Smooth muscle cell (in vitro differentiated cells): Measurements from ENCODE around the gene OPCML. TPM values are rescaled to one million over a fixed set of nuclear protein-coding genes. Genes with fewer than 3 reads are reported as not detected.

Source experiments
- DNase-seq: peaks from one replicate; lab custom pipeline; 2025; ENCODE audit not compliant: unreplicated experiment; lab: John Stamatoyannopoulos, UW
- H2AFZ ChIP-seq: fragments of 200-600 bp; sonication (generic); 2 replicates; pipeline ENCODE4 v1.6.0; 2016; ENCODE audit warnings: antibody characterized with exemption, low read depth, mild to moderate bottlenecking
- H3F3A ChIP-seq: fragments of 200-600 bp; sonication (generic); 2 replicates; pipeline ENCODE4 v1.6.0; 2017; ENCODE audit warnings: antibody characterized with exemption, low read depth
- H3K27ac ChIP-seq: fragments of 200-600 bp; sonication (generic); 2 replicates; pipeline ENCODE4 v1.5.1; 2016; ENCODE audit warnings: low read depth, mild to moderate bottlenecking
- H3K27me3 ChIP-seq: fragments of 200-600 bp; sonication (generic); 2 replicates; pipeline ENCODE4 v1.6.1; 2016; ENCODE audit warnings: low read depth, mild to moderate bottlenecking
- H3K36me3 ChIP-seq: fragments of 200-600 bp; sonication (generic); 2 replicates; pipeline ENCODE4 v1.5.1; 2016; ENCODE audit warnings: low read depth
- H3K4me1 ChIP-seq: fragments of 200-600 bp; sonication (generic); 2 replicates; pipeline ENCODE4 v1.5.1; 2016; ENCODE audit warnings: low read depth
- H3K4me2 ChIP-seq: fragments of 200-600 bp; sonication (generic); 2 replicates; pipeline ENCODE4 v1.6.0; 2016; ENCODE audit warnings: mild to moderate bottlenecking
- H3K4me3 ChIP-seq: fragments of 200-600 bp; sonication (generic); 2 replicates; pipeline ENCODE4 v1.5.1; 2016; ENCODE audit warnings: mild to moderate bottlenecking
- H3K79me2 ChIP-seq: fragments of 200-600 bp; sonication (generic); 2 replicates; pipeline ENCODE4 v1.6.0; 2016; ENCODE audit warnings: low read depth, mild to moderate bottlenecking
- H3K9ac ChIP-seq: fragments of 200-600 bp; sonication (generic); 2 replicates; pipeline ENCODE4 v1.6.0; 2016; ENCODE audit warnings: low read depth
- H3K9me3 ChIP-seq: fragments of 200-600 bp; sonication (generic); replicated peaks from 2 replicates; pipeline ENCODE4 v1.5.1; 2016; ENCODE audit warnings: low read depth
- H4K20me1 ChIP-seq: fragments of 200-600 bp; sonication (generic); 2 replicates; pipeline ENCODE4 v1.6.0; 2016; ENCODE audit warnings: low read depth
- WGBS: methylation state at CpG from one replicate; pipeline ENCODE4 v1.1.7; 2016; ENCODE audit warnings: low lambda C conversion rate; 5-methylcytosine and 5-hydroxymethylcytosine counted together
- polyA plus RNA-seq: library from polyadenylated mRNA; unstranded; fragments of >200 nt; fragmentation: Nextera tagmentation; extraction: Ambion mirVana; gene quantifications from 2 replicates; pipeline ENCODE4 v1.2.1, GENCODE V29; 2016
- total RNA-seq: library from RNA; depleted of rRNA; stranded (reverse); fragments of >200 nt; gene quantifications from 2 replicates; pipeline ENCODE4 v1.2.3, GENCODE V29; 2014
- TF ChIP-seq, protein P1 (sequence below): fragments of 200-600 bp; sonication (generic); IDR thresholded peaks from 2 replicates; pipeline ENCODE4 v1.5.1; 2017; ENCODE audit warnings: borderline replicate concordance, mild to moderate bottlenecking, antibody characterized with exemption; ENCODE audit not compliant: insufficient read depth, poor library complexity, severe bottlenecking

Gene OPCML
- total and polyA plus RNA-seq, 2 experiments from 2014 or later, result 0.42 to 0.58 TPM

DNA sequence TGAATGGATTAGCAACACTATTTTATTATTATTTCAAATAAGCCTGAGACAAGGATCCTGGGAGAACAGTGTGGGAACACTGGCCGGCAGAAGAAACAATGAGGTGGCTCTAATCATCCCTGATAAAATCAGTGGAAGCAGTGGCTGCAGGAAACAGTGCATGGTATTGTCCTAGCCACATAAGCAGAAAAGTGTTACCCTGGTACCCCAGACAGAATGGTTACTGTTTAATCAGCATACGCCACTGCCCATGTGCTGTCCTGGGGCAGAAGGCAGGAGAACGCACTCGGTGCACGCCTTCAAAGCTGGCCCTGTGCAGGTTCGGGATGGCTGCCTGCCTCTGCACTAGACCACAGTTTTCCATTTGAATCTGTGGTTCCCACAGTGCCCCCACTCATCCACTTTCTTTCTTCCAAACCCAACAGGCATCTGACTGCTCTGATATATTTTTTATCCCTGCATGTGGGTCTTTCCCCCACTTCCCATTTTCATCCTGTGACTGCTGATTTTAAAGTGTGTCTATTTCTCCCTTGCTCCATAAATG, 25.7 kb downstream of the OPCML start:
- 84% methylated on average over 6 of the region's 6 CpGs for WGBS
- H3F3A ChIP-seq, result no peaks in the 10 kb centered on the region
- TF ChIP-seq, protein P1, sequence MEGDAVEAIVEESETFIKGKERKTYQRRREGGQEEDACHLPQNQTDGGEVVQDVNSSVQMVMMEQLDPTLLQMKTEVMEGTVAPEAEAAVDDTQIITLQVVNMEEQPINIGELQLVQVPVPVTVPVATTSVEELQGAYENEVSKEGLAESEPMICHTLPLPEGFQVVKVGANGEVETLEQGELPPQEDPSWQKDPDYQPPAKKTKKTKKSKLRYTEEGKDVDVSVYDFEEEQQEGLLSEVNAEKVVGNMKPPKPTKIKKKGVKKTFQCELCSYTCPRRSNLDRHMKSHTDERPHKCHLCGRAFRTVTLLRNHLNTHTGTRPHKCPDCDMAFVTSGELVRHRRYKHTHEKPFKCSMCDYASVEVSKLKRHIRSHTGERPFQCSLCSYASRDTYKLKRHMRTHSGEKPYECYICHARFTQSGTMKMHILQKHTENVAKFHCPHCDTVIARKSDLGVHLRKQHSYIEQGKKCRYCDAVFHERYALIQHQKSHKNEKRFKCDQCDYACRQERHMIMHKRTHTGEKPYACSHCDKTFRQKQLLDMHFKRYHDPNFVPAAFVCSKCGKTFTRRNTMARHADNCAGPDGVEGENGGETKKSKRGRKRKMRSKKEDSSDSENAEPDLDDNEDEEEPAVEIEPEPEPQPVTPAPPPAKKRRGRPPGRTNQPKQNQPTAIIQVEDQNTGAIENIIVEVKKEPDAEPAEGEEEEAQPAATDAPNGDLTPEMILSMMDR, result no peak
- no peaks in the 10 kb centered on the region for H3K9me3 ChIP-seq
- H3K9ac ChIP-seq, result no peak overlapping the region
- H3K79me2 ChIP-seq, result no peaks in the 10 kb centered on the region
- H4K20me1 ChIP-seq, result no peaks in the 10 kb centered on the region
- peaks cover 5% of the 10 kb centered on the region for H3K4me1 ChIP-seq
- H3K4me2 ChIP-seq, result no peak overlapping the region
- no peak overlapping the region for H3K27ac ChIP-seq
- DNase-seq, result no peak
- H3K27me3 ChIP-seq, result peaks cover 36% of the 10 kb centered on the region
- no peaks in the 10 kb centered on the region for H3K36me3 ChIP-seq
- H2AFZ ChIP-seq, result no peak overlapping the region
- no peak overlapping the region for H3K4me3 ChIP-seq

DNA sequence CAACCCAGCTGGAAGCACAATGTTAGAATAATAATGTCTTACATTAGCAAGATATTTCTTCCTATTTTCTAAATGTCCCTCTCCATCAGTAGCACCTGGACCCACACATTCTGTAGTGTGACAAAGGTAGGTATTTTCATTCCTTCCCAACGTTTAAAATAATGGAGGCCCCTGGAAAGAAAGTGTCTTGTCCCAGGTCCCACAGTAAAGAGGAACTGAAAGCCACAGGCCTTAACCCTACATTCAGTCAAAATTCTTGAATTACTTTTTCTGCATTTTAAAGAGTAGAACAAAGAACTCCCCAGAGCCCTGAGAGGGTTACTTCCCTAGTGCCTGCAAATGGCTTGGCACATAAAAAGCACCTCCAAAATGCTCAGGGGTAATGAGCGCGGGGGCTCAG, 26.3 kb downstream of the OPCML start:
- 75% methylated on average over 3 of the region's 3 CpGs for WGBS
- H3K4me3 ChIP-seq, result no peak overlapping the region
- H3K4me2 ChIP-seq, result no peak overlapping the region
- H3K4me1 ChIP-seq, result peaks cover 5% of the 10 kb centered on the region
- H4K20me1 ChIP-seq, result no peaks in the 10 kb centered on the region
- H3K79me2 ChIP-seq, result no peaks in the 10 kb centered on the region
- no peaks in the 10 kb centered on the region for H3K36me3 ChIP-seq
- no peaks in the 10 kb centered on the region for H3F3A ChIP-seq
- no peak overlapping the region for H3K9ac ChIP-seq
- H3K27me3 ChIP-seq, result peaks cover 34% of the 10 kb centered on the region
- DNase-seq, result no peak
- H3K9me3 ChIP-seq, result no peaks in the 10 kb centered on the region
- H2AFZ ChIP-seq, result no peak overlapping the region
- no peak overlapping the region for H3K27ac ChIP-seq
- TF ChIP-seq, protein P1, result no peak

DNA sequence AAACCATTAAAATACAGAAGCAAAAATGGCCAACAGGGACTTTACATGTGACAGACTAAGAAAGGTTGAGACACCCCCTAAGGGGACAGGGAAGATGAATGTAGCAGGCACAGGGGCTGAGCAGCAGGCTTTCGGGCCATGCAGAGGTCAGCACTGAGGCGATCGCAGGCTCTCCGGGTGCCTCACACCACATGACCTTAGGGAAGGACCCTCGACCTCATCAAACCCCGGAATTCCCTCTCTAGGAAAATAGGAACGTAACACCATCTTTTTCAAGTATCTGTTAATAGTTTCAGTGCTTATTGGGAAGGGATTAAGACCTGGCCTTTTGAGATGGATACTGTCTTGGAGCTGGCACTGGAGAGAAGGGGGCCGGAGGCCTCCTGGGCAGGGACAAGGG, 27.4 kb downstream of the OPCML start:
- peaks cover 5% of the 10 kb centered on the region for H3K4me1 ChIP-seq
- no peaks in the 10 kb centered on the region for H3K36me3 ChIP-seq
- H3K27me3 ChIP-seq, result peaks cover 29% of the 10 kb centered on the region
- H2AFZ ChIP-seq, result no peak overlapping the region
- 84% methylated on average over 8 of the region's 8 CpGs for WGBS
- no peaks in the 10 kb centered on the region for H3K9me3 ChIP-seq
- no peak for DNase-seq
- H3K27ac ChIP-seq, result no peak overlapping the region
- TF ChIP-seq, protein P1, result no peak
- no peak overlapping the region for H3K4me2 ChIP-seq
- H3K4me3 ChIP-seq, result no peak overlapping the region
- no peak overlapping the region for H3K9ac ChIP-seq
- no peaks in the 10 kb centered on the region for H3K79me2 ChIP-seq
- H3F3A ChIP-seq, result no peaks in the 10 kb centered on the region
- no peaks in the 10 kb centered on the region for H4K20me1 ChIP-seq

DNA sequence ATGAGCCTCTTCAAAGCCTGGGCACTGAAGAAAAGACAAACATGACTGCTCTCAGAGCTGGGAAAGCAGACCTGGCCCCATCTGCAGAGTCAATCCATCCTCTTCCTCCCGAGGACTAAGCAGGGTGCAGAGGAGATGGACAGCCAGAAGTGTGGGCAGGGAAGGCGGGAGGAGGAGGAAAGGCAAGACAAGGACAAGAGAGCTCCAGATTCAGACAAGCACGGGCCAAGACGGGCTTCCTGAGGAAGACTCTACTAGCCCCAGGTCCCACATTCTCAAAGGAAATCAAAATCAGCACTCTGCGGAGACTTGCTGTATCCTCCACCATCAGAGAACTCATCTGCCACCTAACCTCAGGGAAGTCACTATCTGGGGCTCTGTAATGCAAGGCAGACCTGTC, 28.5 kb downstream of the OPCML start:
- no peaks in the 10 kb centered on the region for H3F3A ChIP-seq
- no peak overlapping the region for H3K4me3 ChIP-seq
- H4K20me1 ChIP-seq, result no peaks in the 10 kb centered on the region
- H2AFZ ChIP-seq, result no peak overlapping the region
- no peaks in the 10 kb centered on the region for H3K79me2 ChIP-seq
- H3K9me3 ChIP-seq, result no peaks in the 10 kb centered on the region
- H3K4me2 ChIP-seq, result no peak overlapping the region
- peaks cover 28% of the 10 kb centered on the region for H3K27me3 ChIP-seq
- H3K4me1 ChIP-seq, result peaks cover 5% of the 10 kb centered on the region
- H3K27ac ChIP-seq, result no peak overlapping the region
- H3K36me3 ChIP-seq, result no peaks in the 10 kb centered on the region
- TF ChIP-seq, protein P1, result no peak
- WGBS, result 80% methylated on average over 5 of the region's 5 CpGs
- DNase-seq, result no peak
- no peak overlapping the region for H3K9ac ChIP-seq
